ENCODE data around the gene HIVEP3. TPM values are rescaled to one million over a fixed set of nuclear protein-coding genes. Genes with fewer than 3 reads are reported as not detected.

HIVEP3 gene
- total RNA-seq, 2 experiments from 2014 or later, result 19.4 to 21.3 TPM

GRCh38 chr1:41758904-41759548 is 159.7 kb downstream of the HIVEP3 start:
- no peaks in the 10 kb centered on the region for H3K27me3 Mint-ChIP-seq
- H3K36me3 Mint-ChIP-seq, result peaks cover 5% of the 10 kb centered on the region
- no peak overlapping the region for H3K27ac Mint-ChIP-seq
- H3K4me3 Mint-ChIP-seq, result no peak overlapping the region
- no peak for DNase-seq
- H3K9me3 Mint-ChIP-seq, result peaks cover 15% of the 10 kb centered on the region
- peaks cover 26% of the 10 kb centered on the region for H3K4me1 Mint-ChIP-seq

GRCh38 chr1:41758500-41758899 is 160.2 kb downstream of the HIVEP3 start:
- no peaks in the 10 kb centered on the region for H3K27me3 Mint-ChIP-seq
- H3K9me3 Mint-ChIP-seq, result peaks cover 15% of the 10 kb centered on the region
- H3K4me3 Mint-ChIP-seq, result no peak overlapping the region
- no peak overlapping the region for H3K27ac Mint-ChIP-seq
- no peak for DNase-seq
- peaks cover 5% of the 10 kb centered on the region for H3K36me3 Mint-ChIP-seq
- peaks cover 31% of the 10 kb centered on the region for H3K4me1 Mint-ChIP-seq

- peaks cover 67% of the 10 kb centered on the region for H3K4me1 Mint-ChIP-seq
- H3K27me3 Mint-ChIP-seq, result no peaks in the 10 kb centered on the region
- no peak for DNase-seq
- H3K9me3 Mint-ChIP-seq, result peaks cover 3% of the 10 kb centered on the region
- H3K27ac Mint-ChIP-seq, result peak overlapping the region; percentile 82
- peaks cover 4% of the 10 kb centered on the region for H3K36me3 Mint-ChIP-seq
- H3K4me3 Mint-ChIP-seq, result peak overlapping the region; percentile 44
These were observed 164.2 kb downstream of the HIVEP3 start for GRCh38 chr1:41754540-41754939.

- peak overlapping the region; percentile 96 for H3K27ac Mint-ChIP-seq
- no peak for DNase-seq
- H3K27me3 Mint-ChIP-seq, result no peaks in the 10 kb centered on the region
- no peak overlapping the region for H3K4me3 Mint-ChIP-seq
- peaks cover 3% of the 10 kb centered on the region for H3K9me3 Mint-ChIP-seq
- peaks cover 74% of the 10 kb centered on the region for H3K4me1 Mint-ChIP-seq
- peaks cover 4% of the 10 kb centered on the region for H3K36me3 Mint-ChIP-seq
These were observed 166.1 kb downstream of the HIVEP3 start for GRCh38 chr1:41752514-41753170.

GRCh38 chr1:41751804-41752513 is 166.8 kb downstream of the HIVEP3 start:
- no peak for DNase-seq
- Mint-ChIP-seq H3K27ac (peak overlapping the region; percentile 96), H3K36me3 (peaks cover 4% of the 10 kb centered on the region), H3K4me3 (peak overlapping the region; percentile 26), H3K27me3 (no peaks in the 10 kb centered on the region), H3K9me3 (peaks cover 2% of the 10 kb centered on the region), H3K4me1 (peaks cover 74% of the 10 kb centered on the region)

- Mint-ChIP-seq H3K4me3 (no peak overlapping the region), H3K36me3 (peaks cover 2% of the 10 kb centered on the region), H3K27ac (peak overlapping the region; percentile 96), H3K4me1 (peaks cover 85% of the 10 kb centered on the region), H3K27me3 (no peaks in the 10 kb centered on the region), H3K9me3 (no peaks in the 10 kb centered on the region)
- no peak for DNase-seq
These were observed 168.6 kb downstream of the HIVEP3 start for GRCh38 chr1:41749991-41750745.

GRCh38 chr1:41745022-41745421 is 173.7 kb downstream of the HIVEP3 start:
- Mint-ChIP-seq H3K36me3 (peaks cover 1% of the 10 kb centered on the region), H3K4me1 (peaks cover 86% of the 10 kb centered on the region), H3K27ac (peak overlapping the region; percentile 66), H3K27me3 (no peaks in the 10 kb centered on the region), H3K4me3 (no peak overlapping the region), H3K9me3 (no peaks in the 10 kb centered on the region)
- DNase-seq, result no peak

GRCh38 chr1:41743366-41743765 is 175.4 kb downstream of the HIVEP3 start:
- Mint-ChIP-seq H3K36me3 (peaks cover 1% of the 10 kb centered on the region), H3K27me3 (no peaks in the 10 kb centered on the region), H3K27ac (peak overlapping the region; percentile 96), H3K9me3 (no peaks in the 10 kb centered on the region), H3K4me3 (no peak overlapping the region), H3K4me1 (peaks cover 89% of the 10 kb centered on the region)
- DNase-seq, result no peak

GRCh38 chr1:41742219-41742618 is 176.5 kb downstream of the HIVEP3 start:
- Mint-ChIP-seq H3K4me1 (peaks cover 92% of the 10 kb centered on the region), H3K36me3 (peaks cover 1% of the 10 kb centered on the region)

GRCh38 chr1:41741244-41741643 is 177.5 kb downstream of the HIVEP3 start:
- peak overlapping the region; percentile 96 for H3K27ac Mint-ChIP-seq
- H3K4me1 Mint-ChIP-seq, result peaks cover 86% of the 10 kb centered on the region
- H3K27me3 Mint-ChIP-seq, result no peaks in the 10 kb centered on the region
- H3K36me3 Mint-ChIP-seq, result peaks cover 1% of the 10 kb centered on the region
- H3K4me3 Mint-ChIP-seq, result no peak overlapping the region
- peak; percentile 49 for DNase-seq
- no peaks in the 10 kb centered on the region for H3K9me3 Mint-ChIP-seq

More at GRCh38 chr1:41742219-41742618, 176.5 kb downstream of the HIVEP3 start:
- Mint-ChIP-seq H3K4me3 (no peak overlapping the region), H3K27ac (peak overlapping the region; percentile 96), H3K9me3 (no peaks in the 10 kb centered on the region), H3K27me3 (no peaks in the 10 kb centered on the region)
- no peak for DNase-seq

GRCh38 chr1:41740630-41741239 is 178.0 kb downstream of the HIVEP3 start:
- peaks cover 83% of the 10 kb centered on the region for H3K4me1 Mint-ChIP-seq
- no peaks in the 10 kb centered on the region for H3K27me3 Mint-ChIP-seq
- no peak overlapping the region for H3K4me3 Mint-ChIP-seq
- peaks cover 1% of the 10 kb centered on the region for H3K36me3 Mint-ChIP-seq
- peak overlapping the region; percentile 96 for H3K27ac Mint-ChIP-seq
- DNase-seq, result no peak
- no peaks in the 10 kb centered on the region for H3K9me3 Mint-ChIP-seq

- Mint-ChIP-seq H3K4me3 (no peak overlapping the region), H3K36me3 (peaks cover 1% of the 10 kb centered on the region), H3K27ac (peak overlapping the region; percentile 96), H3K4me1 (peaks cover 83% of the 10 kb centered on the region), H3K9me3 (no peaks in the 10 kb centered on the region), H3K27me3 (no peaks in the 10 kb centered on the region)
- no peak for DNase-seq
These were observed 178.7 kb downstream of the HIVEP3 start for GRCh38 chr1:41740058-41740457.

GRCh38 chr1:41739061-41739955 is 179.4 kb downstream of the HIVEP3 start:
- H3K9me3 Mint-ChIP-seq, result no peaks in the 10 kb centered on the region
- peak; percentile 88 for DNase-seq
- H3K27ac Mint-ChIP-seq, result peak overlapping the region; percentile 96
- no peaks in the 10 kb centered on the region for H3K27me3 Mint-ChIP-seq
- no peaks in the 10 kb centered on the region for H3K36me3 Mint-ChIP-seq
- H3K4me3 Mint-ChIP-seq, result peak overlapping the region; percentile 63
- H3K4me1 Mint-ChIP-seq, result peaks cover 82% of the 10 kb centered on the region

GRCh38 chr1:41738475-41738874 is 180.2 kb downstream of the HIVEP3 start:
- H3K4me1 Mint-ChIP-seq, result peaks cover 75% of the 10 kb centered on the region

More at GRCh38 chr1:41738475-41738874, 180.2 kb downstream of the HIVEP3 start:
- H3K27ac Mint-ChIP-seq, result peak overlapping the region; percentile 96
- H3K9me3 Mint-ChIP-seq, result no peaks in the 10 kb centered on the region
- peak overlapping the region; percentile 63 for H3K4me3 Mint-ChIP-seq
- no peaks in the 10 kb centered on the region for H3K27me3 Mint-ChIP-seq
- H3K36me3 Mint-ChIP-seq, result no peaks in the 10 kb centered on the region
- no peak for DNase-seq
